HG03342 (cell line): ENCODE results near the gene HSPG2.
"Not testable (repeated sequence)": the region's sequence is repeated elsewhere in the genome, so short reads cannot be mapped to it uniquely, and the experiment has no call there.

Source experiments
- ATAC-seq: cut with Tn5 transposase; IDR thresholded peaks from one replicate; pipeline ENCODE4 v1.9.1; 2021; ENCODE audit warnings: mild to moderate bottlenecking, moderate library complexity; ENCODE audit not compliant: unreplicated experiment

The HSPG2 gene

DNA sequence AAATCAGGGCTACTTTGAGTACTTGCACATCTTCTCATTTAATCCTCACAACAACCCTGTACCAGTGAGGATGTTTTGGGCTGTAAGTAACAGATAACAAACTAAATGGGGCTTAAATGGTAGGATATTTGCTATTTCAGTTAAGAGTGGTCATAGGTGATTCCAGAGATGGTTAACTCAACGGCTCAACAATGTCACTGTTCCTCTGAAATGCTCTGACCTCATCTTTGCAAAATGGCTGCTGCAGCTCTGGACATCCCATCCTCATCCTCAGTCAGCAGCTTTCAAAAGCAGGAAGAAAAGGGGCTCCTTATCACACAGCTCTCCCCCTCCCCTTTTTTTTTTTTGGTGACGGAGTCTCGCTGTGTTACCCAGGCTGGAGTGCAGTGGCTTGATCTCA, 123.6 kb downstream of the HSPG2 start:
- no peak for ATAC-seq

DNA sequence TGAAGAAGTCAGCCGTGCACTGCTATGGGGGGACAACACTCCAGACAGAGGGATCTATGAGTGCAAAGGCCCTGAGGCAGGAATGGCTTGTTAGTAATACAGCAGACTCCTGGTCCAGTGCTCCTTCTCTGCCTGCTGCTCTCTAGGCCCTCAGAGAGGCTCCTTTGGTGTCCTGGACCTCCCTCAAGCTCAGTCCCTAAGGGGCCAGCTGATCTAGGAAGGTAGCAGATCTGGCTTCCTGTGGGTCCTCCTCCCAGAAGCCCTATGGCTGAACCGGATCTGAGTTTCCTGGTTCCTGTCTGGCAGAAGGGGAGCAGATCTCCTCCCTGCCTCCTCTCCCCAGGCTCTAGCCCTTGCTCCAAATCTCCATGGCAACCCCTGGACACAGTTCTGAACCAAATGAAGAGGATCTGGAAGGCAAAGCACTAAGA, 125.2 kb downstream of the HSPG2 start, which contains the start of gene LDLRAD2:
LDLRAD2 (plus strand) TSS at position 391 of the 431 bp plus-strand sequence. CDS start 187 bp downstream, outside the sequence.
- ATAC-seq, result no peak

DNA sequence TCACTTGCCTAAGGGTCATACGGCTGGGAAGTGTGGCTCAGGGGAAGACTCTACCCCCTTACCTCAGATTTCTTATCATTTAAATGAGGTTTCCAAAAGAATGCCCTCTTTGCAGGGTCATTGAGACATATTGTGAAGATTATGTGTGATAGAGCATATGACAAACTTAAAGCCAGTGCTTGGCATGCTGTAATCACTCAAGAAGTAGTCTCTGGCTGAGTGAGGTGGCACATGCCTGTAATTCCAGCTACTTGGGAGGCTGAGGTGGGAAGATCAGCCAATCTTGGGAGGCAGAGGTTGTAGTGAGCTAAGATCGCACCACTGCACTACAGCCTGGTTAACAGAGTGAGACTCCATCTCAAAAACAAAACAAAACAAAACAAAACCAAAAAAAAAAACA, 132.6 kb downstream of the HSPG2 start:
- no peak for ATAC-seq

DNA sequence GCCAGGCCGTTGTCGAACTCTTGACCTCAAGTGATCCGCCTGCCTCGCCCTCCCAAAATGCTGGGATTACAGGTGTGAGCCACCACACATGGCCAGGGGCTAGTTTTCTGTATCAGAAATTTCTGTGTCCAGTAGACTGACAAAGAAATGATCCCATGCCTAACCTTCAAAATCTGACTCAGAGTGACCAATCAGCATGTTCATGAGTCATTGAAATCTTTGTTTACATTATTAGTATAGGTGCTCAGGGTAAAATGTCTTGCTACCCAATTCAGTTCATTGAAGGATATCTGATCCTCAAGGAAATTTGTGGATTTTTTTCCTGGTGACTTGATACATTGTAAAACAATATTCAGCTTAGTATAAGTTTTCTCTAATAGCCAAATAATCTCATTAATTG, 136.0 kb downstream of the HSPG2 start:
- no peak for ATAC-seq

DNA sequence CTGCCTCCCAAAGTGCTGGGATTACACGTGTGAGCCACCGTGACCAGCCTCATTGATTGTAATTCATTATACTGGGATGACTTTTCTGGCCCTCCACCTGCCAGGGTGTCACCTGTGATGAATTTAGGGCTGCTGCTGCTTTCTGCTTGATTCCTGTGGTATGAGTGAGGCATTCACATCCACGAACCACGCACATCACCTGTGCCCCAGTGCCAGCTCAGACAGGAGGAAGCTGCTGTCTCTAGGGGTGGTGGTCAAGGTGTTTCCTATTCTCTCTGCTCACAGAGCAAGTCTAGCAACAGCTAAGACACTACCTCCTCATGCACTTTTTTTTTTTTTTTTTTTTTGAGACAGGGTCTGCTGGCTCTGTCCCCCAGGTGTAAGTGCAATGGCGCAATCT, 137.4 kb downstream of the HSPG2 start:
- no peak for ATAC-seq

DNA sequence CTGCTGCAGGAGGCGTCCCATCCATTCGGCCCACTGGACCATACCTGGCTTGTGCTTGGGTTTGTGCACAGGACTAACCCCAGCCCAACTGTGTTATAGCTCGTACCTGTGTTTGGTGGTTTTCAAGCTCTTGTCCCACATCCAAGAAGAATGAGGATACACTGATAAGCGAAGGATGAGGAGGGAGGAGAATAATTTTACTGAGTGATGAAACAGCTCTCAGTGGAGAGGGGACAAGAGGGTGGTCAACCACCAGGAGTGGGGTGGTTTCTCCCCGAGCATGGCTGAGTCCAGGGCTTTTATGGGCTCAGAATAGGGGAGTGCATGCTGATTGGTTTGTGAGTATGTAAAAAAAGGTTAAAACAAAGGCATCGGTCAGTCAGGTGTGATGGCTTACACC, 142.0 kb downstream of the HSPG2 start:
- no peak for ATAC-seq

DNA sequence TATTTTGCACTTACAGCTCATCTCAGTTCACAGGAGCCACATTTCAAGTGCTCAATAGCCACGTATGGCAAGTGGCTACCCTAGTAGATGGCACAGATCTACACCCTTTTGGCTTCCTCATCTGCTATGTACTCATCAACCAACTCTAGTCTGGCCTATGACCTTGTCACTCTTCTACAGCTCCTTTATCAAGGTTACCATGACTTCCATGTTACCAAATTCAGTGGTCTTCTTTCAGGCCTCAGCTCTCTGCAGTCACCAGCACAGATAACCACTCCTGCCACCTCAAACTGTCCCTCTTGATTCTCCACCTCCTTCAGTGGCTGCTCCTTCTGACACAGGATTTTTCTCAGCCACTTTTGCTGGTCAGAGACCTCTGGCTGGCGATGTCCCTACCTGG, 142.5 kb downstream of the HSPG2 start:
- no peak for ATAC-seq

DNA sequence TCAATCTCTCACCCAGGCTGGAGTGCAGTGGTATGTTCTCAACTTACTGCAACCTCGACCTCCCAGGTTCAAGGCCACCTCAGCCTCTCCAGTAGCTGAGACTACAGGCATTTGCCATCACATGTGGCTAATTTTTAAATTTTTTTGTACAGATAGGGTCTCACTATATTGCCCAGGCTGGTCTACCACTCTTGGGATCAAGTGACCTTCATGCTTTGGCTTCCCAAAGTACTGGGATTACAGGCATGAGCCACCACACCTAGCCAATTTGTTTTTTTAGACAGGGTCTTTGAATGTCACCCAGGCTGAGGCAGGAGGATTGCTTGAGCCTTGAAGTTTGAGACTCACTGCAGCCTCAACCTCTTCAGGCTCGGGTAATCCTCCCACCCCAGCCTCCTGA, 144.0 kb downstream of the HSPG2 start:
- no peak for ATAC-seq

DNA sequence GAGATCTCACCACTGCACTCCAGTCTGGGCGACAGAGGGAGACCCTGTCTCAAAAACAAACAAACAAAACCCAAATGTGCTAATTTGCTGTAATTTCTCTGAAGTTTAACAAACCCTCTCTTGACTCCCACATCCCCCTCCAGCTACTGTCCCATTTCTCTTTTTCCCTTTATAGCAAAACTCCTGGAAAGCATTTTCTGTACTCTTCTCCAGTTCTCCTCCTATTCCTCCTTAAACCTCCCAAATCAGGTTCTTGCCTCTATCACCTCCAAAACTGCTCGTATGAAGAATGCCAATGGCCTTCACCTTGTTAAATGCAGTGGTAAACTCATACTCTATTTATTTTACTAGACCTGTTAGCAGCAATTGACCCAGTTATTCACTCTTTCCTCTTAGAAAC, 150.5 kb downstream of the HSPG2 start:
- no peak for ATAC-seq

DNA sequence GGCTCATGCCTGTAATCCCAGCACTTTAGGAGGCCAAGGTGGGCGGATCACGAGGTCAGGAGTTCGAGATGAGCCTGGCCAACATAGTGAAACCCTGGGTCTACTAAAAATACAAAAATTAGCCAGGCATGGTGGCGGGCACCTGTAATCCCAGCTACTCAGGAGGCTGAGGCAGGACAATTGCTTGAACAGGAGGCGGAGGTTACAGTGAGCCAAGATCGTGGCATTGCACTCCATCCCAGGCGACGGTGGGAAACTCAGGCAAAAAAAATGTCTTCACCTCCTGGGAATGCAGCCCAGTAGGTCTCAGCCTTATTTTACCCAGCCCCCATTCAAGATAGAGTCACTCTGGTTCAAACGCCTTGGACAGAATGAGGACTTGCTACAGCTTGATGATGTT, 151.3 kb downstream of the HSPG2 start:
- not testable (repeated sequence) for ATAC-seq

DNA sequence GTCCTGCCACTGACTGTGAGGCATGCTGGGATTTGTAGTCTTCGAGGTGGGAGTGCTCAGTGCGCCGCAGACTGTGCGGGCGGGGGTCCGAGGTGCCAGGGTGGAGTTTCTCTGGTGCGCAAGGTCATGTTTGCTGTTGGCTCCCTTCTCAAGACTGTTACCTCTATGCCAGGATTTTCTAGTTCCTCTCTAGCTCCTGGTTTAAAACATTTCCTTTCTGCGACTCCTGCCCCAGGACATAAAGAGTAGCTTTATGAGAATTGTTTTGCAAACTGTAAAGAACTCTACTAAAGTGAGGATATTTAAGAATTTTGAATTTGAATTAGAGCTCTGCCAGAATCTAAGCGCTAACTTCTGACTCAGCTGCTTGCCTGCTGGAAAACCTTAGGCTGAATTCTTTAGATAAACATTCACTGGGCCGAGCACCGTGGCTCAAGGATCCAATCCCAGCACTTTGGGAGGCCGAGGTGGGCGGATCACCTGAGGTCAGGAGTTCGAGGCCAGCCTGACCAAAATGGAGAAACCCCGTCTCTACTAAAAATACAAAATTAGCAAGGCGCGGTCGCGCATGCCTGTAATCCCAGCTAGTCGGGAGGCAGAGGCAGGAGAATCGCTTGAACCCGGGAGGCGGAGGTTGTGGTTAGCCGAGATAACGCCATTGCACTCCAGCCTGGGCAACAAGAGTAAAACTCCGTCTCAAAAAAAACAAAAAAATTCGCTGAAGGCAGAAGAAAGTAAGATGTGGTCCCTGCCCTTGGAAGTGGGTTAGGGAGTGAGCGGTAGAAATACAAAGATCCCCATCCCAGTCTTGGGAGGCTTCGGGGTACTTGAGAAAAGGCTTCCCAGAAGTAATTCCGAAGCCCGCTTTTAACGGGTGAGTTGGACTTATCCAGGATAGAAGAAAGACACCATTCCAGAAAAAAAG, 153.2 kb downstream of the HSPG2 start:
- no peak for ATAC-seq

DNA sequence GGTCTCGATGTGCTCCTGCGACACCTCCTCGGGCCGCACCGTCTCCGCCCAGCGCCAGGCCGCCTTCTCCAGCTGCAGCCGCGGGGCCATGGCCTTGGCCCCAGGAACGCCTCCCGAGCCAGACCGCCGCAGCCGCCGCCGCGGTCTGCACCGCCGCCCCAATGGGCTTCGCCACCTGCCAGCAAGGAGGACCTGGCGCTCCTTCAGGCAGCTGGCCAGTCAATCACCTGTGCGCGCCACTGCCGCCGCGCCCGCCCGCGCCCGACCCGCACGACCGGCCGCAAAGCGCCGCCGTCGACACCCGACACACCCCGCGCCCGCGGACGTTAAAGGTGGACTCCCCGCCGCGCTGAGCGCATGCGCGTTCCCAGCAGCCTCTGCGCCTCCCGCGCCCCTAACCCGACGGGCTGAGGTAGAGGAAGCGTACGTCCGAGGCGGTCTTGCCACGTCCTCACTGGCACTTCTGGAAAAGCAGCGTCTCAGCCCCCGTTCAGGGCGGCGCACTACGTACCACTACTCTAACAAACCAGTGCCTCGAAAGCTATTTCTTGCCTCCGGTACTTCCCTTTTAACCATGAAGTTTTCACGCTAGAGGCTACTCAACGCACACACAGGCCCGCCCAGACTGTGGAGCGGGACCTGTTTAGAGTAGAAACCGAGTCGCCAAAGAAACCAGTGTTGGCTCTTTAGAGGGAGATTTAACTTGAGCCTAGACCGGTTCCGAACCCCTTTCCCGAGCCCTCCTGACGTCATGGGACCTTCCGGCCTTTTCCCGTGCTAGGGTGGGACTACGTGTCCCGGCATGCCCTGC, 154.0 kb downstream of the HSPG2 start, which contains the start of gene USP48:
USP48 (minus strand) TSS at position 282 of the 811 bp plus-strand sequence; CDS start at position 90, 192 bp downstream.
- peak; percentile 65 for ATAC-seq

DNA sequence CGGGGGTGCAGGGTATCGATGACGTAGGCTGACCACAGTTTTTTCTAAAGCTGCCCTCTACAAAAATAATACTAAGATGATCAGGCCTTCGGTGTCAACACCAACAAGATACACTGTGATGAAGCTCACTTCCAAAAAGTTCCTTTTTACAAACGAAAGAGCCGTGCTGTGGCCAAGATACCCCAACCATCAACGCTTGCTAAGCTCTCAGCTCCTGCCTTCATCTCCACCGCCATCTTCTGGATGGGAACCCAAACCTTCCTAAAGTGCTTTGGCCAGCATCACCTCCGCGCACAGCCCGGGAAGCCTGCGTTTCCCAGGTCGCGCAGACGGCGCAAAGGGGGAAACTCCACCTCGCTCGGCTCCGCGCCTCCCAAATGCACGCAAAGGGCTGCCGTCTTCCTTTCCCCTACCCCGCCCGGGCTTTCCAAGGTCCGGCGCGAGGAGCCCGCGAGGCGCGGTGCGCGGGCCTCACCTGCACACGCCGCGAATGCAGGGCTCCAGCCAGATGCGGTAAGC, 154.7 kb downstream of the HSPG2 start:
- ATAC-seq, result peak; percentile 17

DNA sequence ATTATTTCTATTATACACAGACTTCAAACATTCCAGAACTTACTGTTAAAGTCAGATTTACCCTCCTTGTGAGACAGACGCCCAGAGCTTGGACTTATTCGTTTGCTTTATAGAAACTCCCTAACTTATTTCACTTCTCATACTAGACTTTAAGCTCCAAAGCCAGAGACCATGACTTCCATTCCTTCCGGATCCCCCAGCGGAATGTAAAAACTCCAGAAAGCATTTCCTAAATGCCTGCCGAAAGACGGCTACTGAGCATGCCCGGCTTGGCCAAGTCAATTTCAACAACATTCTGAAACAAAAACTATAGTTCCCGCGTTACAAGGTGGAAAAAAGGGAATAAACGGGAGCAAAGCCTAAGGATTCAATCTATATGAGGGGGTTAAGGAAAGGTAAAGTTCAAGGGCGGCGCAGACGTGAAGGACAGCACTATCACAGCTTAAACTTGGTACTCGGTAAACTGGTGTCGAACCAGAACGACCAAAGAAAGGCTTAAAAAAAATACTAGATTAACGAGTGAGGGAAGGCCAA, 155.2 kb downstream of the HSPG2 start:
- peak; percentile 19 for ATAC-seq

DNA sequence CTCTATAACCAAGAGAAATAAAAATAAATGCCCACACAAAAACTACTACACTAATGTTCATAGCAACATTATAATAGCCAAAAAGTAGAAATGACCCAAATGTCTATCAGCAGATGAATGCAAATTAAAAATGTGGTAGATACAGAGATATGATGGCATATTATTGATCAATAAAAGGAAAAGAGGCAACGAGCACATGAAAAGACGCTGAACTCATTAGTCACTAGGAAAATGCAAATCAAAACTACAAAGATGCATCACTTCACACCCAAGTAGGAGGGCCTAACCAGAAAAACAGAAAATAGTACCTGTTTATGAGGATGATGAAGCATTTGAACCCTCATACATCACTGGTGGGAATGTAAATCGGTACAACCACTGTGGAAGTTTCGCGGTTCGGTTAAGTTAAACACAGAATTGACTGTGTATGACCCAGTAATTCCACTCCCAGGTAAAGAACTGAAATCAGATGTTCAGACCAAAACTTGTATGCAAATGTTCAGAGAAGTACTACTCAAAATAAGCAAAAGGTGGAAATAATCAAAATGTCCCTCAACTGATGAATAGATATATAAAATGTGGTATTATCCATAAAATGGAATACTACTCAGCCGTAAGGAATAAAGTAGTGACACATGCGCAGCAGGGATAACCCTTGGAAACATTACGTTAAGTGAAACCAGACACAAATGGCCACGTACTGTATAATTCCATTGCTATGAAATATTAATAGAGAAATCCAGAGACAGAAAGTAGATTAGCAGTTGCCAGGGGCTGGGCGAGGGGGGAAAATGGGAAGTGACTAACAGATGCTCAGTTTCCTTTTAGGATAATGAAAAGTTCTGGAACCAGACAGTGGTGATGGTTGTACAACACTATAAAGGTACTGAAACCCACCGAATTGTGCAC, 157.2 kb downstream of the HSPG2 start:
- ATAC-seq, result no peak

DNA sequence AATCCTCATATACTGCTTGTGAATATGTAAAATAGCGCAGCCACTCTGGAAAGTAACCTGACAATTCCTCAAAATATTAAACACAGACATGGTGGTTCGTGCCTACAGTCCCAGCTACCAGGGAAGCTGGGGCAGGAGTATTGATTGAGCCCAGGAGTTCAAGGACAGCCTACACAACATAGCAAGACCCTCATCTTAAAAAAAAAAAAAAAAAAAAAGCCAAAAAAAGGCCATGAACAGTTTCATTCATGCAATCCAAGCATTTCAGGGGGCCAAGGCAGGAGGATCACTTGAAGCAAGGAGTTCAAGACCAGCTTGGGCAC, 158.7 kb downstream of the HSPG2 start:
- ATAC-seq, result no peak

DNA sequence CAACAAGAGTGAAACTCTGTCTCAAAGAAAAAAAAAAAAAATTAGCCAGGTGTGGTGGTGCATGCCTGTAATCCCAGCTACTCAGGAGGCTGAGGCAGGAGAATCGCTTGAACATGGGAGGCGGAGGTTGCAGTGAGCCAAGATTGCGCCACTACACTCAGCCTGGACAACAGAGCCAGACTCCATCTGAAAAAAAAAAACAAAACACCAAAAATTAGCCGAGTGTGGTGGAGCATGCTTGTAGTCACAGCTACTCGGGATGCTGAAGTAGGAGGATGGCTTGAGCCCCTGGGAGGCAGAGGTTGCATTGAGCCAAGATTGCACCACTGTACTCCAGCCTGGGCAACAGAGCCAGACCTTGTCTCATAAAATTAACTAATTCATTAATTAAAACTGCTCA, 160.2 kb downstream of the HSPG2 start:
- ATAC-seq, result not testable (repeated sequence)

DNA sequence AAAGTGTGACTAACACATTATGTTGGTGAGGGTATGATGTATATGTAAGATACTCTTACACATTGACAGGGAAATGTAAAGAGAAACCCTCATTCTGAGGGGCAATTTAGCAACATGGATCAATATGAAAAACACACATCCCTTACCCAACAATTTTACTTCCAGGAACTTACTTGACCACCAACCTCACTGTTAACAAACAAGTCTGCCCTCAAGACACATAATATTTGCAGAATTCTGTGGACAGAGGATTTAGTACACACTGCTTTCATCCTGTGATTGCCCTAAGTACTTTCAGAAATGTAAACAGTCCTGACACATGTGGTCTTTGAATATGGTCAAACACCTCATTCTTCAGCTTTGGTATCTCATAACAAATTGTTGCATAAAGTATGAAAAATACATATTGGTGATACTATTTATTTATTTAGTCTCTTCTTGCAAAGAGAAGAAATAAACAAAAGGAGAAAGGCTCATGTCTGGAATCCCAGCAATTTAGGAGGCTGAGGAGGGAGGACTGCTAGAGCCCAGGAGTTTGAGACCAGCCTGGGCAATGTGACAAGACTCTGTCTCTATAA, 161.0 kb downstream of the HSPG2 start:
- no peak for ATAC-seq

DNA sequence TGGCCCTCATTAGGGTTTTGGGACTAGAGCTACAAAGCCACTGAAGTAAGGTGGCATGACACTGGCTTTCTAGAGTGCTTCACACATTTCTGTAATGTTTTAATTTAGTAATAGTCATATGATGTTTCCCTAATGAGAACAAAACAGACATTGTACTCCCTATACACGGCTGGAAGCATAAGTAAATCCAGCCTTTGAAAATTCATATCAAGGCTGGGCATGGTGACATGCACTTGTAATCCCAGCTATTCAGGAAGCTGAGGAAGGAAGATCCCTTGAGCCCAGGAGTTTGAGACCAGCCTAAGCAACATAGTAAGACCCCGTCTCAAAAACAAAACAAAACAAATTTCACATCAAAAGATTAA, 161.6 kb downstream of the HSPG2 start:
- no peak for ATAC-seq
